Measurements from ENCODE around the gene ZNF211.

GRCh38 chr19:57671124-57671895 lies 38.3 kb downstream of the ZNF211 start:
- TF ChIP-seq POLR2A (IDR thresholded peaks at IDR 0.05; ENCODE audit: low read length) (no peak), GATA1 (IDR thresholded peaks at IDR 0.05; ENCODE audit: low read depth, low read length) (no peak)
